22Rv1 (cell line): Measurements from ENCODE around the gene INPP1.
A peak's percentile ranks its signal among the peaks of the same experiment; 100 is the strongest.

Experiments used
- ZFX ChIP-seq: fragments of 450-650 bp; IDR thresholded peaks from 2 replicates; pipeline ENCODE4 v1.6.1; 2017; ENCODE audit warnings: antibody characterized with exemption, borderline replicate concordance
- TF ChIP-seq, protein P1 (sequence below): fragments of 450-650 bp; IDR thresholded peaks from 2 replicates; pipeline ENCODE4 v1.5.1; 2017; ENCODE audit warnings: mild to moderate bottlenecking

DNA sequence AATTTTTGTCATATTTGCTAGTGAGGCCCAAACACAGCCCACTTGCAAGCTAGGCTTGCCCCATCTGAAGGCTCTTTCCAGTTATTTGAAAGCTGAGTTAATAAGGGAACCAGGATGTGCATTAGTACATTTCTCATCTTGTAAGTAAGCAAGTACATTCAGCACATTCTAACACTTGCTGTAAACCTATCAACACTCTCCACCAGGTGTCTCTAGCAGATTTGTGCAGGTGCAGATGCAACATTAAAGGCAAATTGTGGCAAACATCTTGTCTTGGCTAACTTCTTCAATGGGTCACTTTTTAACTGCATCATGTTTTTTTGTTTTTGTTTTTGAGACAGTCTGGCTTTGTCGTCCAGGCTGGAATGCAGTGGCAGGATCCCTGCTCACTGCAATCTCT is 39.5 kb downstream of the INPP1 start:
- TF ChIP-seq, protein P1, sequence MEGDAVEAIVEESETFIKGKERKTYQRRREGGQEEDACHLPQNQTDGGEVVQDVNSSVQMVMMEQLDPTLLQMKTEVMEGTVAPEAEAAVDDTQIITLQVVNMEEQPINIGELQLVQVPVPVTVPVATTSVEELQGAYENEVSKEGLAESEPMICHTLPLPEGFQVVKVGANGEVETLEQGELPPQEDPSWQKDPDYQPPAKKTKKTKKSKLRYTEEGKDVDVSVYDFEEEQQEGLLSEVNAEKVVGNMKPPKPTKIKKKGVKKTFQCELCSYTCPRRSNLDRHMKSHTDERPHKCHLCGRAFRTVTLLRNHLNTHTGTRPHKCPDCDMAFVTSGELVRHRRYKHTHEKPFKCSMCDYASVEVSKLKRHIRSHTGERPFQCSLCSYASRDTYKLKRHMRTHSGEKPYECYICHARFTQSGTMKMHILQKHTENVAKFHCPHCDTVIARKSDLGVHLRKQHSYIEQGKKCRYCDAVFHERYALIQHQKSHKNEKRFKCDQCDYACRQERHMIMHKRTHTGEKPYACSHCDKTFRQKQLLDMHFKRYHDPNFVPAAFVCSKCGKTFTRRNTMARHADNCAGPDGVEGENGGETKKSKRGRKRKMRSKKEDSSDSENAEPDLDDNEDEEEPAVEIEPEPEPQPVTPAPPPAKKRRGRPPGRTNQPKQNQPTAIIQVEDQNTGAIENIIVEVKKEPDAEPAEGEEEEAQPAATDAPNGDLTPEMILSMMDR = peak; percentile 69
- no peak for TF ChIP-seq ZFX
